ENCODE data around the gene SUGP1.

- no peak for TF ChIP-seq CTCF (IDR thresholded peaks at IDR 0.05)
- no peak for TF ChIP-seq EP300 (IDR thresholded peaks at IDR 0.05)
- no peak for TF ChIP-seq POLR2A (IDR thresholded peaks at IDR 0.05)
- no peak for TF ChIP-seq POLR2AphosphoS5 (IDR thresholded peaks at IDR 0.05)
Observed at GRCh38 chr19:19352823-19353222, 32.5 kb upstream of the SUGP1 start.

All from gastroesophageal sphincter (tissue), 3 donors.